T-helper 2 cell (primary cell): Measurements from ENCODE around the gene DYRK3.
A peak's percentile ranks its signal among the peaks of the same experiment; 100 is the strongest.
"Not testable (repeated sequence)": the region's sequence is repeated elsewhere in the genome, so short reads cannot be mapped to it uniquely, and the experiment has no call there.

Experiments
- DNase-seq, 5 experiments: peaks; one replicate each; pipeline versions ENCODE4 v3.0.0 to v3.0.0-alpha.2; 2012 to 2022
- total RNA-seq, 2 donors: gene quantifications; one replicate each; lab custom pipeline; 2026; lab: John Stamatoyannopoulos, UW

The DYRK3 gene
- 5.0 to 15.6 reads per million in 2 donors for total RNA-seq

DNA sequence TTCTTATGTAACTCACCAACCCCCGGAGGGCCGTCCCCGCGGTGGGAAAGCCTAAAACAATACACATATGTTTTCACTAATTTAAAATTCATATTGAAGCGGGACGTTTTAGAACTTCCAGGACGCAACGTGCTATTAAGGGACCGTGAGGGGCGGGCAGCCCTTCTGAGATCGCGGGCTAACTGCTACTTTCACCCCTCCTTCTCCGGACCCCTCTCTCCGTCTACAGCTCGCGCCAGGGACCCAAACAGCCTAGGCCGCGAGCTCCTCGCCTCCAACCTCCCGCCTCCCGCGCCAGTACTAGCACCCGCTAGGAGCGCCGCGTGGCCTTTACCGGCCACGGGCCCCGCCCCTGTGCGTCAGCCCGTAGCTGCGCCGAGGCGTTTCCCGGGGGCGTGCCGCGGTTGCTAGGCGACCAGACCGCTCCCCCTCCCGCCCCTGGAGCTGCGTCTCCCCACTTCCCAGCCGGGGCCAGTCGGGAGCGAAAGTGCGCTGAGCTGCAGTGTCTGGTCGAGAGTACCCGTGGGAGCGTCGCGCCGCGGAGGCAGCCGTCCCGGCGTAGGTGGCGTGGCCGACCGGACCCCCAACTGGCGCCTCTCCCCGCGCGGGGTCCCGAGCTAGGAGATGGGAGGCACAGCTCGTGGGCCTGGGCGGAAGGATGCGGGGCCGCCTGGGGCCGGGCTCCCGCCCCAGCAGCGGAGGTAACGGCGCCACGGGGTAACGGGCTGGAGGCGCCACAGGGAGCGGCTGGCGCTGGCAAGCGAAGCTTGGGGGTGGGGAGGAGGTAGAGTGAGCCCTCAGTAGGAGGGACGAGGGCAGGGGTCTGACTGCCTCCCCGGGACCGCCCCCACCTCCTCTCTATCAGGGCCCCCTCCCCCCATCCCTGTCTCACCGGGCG lies at the start of gene DYRK3:
DYRK3 (plus strand) TSS at position 457 of the 898 bp plus-strand sequence; CDS start at position 625, 168 bp downstream.
- DNase-seq, result peak; percentile 77 to 90 (median 87)

DNA sequence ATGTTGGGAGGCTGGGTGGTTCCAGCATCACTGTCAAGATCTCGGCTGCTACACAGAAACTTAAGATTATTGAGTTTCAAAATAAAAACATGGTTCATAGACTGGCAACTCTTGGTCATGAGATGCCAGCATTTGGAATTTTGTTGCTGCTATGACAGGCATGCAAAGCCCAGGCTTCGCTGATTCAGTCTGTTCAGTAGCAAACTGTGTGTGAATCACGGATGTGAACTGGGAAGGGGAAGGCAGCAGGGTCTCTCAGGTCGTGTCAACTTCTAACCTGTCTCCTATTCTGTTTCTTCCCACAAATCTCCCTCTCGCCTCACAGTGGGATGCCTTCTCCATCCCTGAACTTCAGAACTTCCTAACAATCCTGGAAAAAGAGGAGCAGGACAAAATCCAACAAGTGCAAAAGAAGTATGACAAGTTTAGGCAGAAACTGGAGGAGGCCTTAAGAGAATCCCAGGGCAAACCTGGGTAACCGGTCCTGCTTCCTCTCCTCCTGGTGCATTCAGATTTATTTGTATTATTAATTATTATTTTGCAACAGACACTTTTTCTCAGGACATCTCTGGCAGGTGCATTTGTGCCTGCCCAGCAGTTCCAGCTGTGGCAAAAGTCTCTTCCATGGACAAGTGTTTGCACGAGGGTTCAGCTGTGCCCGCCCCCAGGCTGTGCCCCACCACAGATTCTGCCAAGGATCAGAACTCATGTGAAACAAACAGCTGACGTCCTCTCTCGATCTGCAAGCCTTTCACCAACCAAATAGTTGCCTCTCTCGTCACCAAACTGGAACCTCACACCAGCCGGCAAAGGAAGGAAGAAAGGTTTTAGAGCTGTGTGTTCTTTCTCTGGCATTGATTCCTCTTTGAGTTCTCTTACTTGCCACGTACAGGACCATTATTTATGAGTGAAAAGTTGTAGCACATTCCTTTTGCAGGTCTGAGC lies 48.6 kb upstream of the DYRK3 start:
- DNase-seq, result no peak

- DNase-seq, result no peak
Observed at GRCh38 chr1:206587904-206588303, 47.4 kb upstream of the DYRK3 start.

- no peak for DNase-seq
Observed at GRCh38 chr1:206588492-206588891, 46.8 kb upstream of the DYRK3 start.

DNA sequence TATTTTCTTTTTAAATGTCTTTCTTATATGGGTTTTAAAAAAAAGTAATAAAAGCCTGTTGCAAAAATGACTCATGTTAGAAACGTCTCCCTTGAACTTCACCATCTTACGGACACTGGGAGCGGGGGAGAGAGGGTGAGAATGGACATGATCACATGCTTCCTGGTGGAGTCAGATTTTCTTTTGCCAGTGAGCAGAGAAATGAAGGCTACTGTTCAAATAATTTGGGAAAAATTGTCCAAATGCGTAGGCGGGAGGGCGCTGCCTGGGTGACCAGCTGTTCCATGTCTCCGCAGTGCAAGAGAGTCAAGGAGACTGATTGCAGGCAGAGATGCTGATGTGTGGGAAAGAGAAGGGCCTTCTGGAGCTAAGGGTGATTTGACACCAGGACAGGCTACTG lies 46.1 kb upstream of the DYRK3 start:
- DNase-seq, result no peak

DNA sequence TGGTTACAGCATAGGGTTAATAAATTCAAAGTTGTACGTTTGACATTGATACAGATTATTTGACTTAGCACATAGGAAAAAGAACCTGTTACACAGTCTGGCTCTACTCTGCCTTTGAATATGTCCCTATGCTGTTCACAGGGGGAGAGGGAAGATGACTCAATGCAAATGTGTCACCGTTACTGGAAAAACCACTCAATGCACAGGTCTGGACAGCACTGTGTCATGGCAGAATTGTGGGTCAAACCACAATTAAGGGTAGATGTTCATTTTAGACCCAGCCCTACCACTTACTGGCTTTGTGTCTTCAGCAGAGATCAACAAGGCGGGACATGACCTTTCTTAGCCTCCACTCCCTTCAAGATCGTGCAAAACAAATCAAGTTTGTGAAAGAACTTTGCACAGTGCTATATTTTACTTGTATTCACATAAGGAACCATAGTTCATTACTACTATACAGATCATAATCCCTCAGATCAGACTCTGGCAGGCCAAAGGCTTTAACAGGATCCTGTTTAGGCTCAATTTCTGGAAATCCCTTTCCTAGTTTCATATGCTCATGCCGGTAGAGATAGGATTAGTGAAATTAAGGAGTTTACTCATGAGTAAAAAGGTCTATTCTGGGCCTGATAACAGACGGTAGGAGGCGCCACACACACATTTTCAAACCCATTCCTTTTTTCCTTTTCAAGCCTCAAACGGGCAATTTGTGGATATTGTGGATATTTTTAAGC lies 45.1 kb upstream of the DYRK3 start:
- peak in 2 of 5 experiments; percentile 71 to 88 for DNase-seq

DNA sequence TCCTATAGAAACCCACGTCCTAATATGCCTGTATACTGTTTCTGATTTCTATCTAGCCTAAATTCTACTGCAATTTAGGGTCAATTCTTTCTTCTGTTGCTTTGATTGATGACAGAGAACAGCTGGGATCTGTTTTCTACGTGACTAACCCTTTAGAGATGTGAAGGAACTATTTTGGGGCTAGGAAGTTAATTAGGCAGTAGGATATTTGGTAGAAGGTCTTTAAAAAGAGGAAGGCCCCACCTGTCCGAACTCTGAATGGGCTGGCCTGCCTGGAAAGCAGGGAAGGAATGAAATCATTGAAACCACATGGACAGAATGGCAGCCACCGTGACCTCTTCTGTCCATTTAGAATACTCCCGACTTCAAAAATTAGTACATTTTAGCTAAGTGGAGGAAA lies 44.1 kb upstream of the DYRK3 start:
- DNase-seq, result no peak

GRCh38 chr1:206591696-206592095 lies 43.6 kb upstream of the DYRK3 start:
- DNase-seq, result no peak

DNA sequence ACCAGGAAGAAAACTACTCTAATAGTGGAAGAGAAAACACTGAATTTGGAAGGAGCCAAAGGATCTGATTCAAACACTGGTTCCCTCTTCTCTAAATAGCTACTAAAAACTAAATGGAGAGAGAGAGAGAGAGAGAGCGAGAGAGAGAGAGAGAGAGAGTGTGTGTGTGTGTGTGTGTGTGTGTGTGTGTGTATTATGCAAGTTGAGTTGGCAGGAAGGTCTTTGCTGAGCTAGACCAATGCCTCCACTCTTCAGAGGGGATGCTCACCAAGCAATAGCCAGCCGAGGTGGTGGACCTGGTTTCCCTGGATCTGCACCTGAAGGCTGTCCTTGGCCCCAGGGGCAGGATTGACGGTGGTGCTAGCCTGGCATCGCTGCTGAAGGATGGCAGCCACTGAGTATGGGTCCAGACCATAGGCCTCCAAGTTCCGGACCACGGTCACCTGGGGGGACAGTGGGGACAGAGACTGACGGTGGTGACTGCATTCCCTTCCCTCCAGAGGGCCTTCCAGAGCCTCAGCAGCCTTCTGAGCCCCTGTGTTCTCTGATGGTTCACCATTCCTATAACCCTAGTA lies 41.9 kb upstream of the DYRK3 start:
- DNase-seq, result no peak

DNA sequence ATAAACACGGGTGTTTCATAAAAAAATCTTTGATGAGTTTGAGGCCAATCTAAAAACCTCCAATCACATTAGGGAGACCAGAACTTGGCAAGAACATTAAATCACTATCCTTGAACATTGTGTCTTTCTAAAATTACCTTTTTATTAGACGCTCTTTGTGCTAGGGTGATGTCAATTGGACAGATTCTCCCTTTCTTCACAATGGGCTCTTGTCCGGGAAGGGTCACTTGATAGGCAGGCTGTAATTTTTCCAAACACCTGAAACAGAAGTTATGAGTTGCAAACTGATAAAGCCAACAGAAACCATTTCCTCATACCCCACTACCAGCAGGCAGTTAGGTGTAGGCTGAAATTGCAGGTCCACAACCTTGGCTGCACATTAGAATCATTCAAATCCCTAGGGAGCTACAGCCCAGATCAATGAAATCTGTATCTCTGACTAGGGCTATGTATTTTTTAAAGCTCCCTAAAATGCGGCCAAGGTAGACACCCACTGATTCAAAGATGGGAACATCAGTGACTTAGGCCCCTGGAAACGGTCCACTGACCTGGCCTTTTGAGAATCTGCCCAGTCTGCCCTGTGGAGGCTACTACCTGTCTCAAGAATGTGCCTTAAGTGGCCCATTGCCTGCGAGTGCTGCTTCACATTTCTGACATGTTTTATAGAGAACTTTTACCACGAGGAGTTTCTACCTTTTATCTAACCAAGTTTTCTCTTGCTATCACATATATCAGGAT lies 39.6 kb upstream of the DYRK3 start:
- DNase-seq, result no peak

GRCh38 chr1:206596319-206596666 lies 39.0 kb upstream of the DYRK3 start:
- no peak for DNase-seq

DNA sequence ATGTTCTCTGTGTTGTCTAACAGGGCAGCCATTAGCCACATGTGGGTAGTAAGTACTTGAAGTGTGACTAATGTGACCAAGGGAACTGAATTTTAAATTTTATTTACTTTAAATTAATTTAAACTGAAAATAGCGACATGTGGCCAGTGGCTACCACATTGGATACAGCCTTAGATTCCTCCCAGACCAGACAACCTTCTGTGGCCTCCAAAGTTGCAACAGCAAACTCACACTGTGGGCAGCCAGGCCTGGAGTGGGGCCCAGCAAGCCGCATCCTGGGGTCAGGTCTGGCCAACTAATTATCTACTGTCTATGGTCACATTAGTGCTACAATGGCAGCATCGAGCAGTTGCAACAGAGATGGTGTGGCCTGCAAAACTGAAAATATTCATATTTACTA lies 34.8 kb upstream of the DYRK3 start:
- no peak for DNase-seq

DNA sequence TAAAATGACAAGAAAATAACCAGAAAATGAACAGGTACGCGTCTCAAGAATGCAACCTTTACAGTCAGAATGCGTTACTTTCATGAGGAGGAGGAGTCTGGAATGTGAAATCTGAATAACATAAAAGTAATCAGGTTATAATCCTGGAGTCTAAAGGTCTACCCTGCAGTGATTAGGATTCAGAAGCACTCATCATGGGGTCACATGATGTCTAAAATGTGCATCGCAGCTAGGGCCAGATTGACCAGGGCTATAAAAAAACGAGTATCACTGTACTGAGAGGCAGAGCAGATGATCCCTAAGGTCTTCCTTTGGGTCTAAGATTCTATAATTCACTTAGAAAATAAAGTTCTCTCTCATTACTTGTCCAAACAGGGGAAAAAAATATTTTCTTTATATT lies 30.5 kb upstream of the DYRK3 start:
- no peak for DNase-seq

DNA sequence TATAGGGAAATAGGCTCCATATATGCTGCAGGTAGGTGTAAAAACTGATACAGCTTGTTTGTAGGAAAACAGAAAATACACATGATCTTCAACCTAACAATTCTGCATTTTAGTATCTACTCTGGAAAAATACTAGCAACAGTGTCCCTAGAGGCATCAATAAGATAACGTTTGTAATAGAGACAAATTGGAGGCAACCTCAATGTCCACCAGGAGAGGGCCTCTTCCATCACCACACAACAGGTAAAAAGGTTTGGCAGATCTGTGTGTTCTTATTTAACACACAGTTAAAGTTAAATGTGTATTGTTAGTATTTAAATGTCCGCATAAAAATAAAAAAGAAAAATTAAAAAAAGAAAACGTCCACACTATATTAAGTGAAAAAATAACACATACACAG lies 28.5 kb upstream of the DYRK3 start:
- peak in 1 of 5 experiments; percentile 43 for DNase-seq

GRCh38 chr1:206608108-206608698 lies 27.1 kb upstream of the DYRK3 start:
- DNase-seq, result peak in 4 of 5 experiments; percentile 32 to 68 (median 44)

GRCh38 chr1:206609229-206609991 lies 25.9 kb upstream of the DYRK3 start:
- no peak for DNase-seq

- peak; percentile 86 to 94 (median 90) for DNase-seq
Observed at GRCh38 chr1:206612129-206612876, 23.0 kb upstream of the DYRK3 start, which contains the start of gene EIF2D. TSS of gene EIF2D (minus strand) at chr1:206612465. CDS start at chr1:206612342, 123 bp downstream.

DNA sequence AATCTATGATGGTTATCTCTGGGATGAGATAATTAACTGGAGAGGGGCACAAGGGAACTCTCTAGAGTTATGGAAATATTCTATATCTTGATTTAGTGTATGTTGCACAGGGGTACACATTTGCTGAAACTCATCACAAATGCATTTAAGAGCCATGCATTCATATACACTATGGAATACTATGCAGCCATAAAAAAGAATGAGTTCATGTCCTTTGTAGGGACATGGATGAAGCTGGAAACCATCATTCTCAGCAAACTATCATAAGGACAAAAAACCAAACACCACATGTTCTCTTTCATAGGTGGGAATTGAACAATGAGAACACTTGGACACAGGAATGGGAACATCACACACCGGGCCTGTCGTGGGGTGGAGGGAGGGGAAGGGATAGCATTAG lies 8.9 kb upstream of the DYRK3 start:
- DNase-seq, result not testable (repeated sequence)

GRCh38 chr1:206628916-206629315 lies 6.4 kb upstream of the DYRK3 start:
- DNase-seq, result no peak
